Transverse colon (tissue), 4 donors: ENCODE measurements around the gene RAMP3. TPM values are rescaled to one million over a fixed set of nuclear protein-coding genes. Genes with fewer than 3 reads are reported as not detected.

ENCODE experiments used
- DNase-seq: peaks from one replicate; pipeline ENCODE4 v3.0.0-alpha.2; 2019
- H3K27ac ChIP-seq, 4 donors: fragments of 200-600 bp; sonication (generic); 2 replicates each; pipeline ENCODE4 v1.5.1; 2016 to 2018; ENCODE audit warnings: inconsistent platforms in 4 of 4
- H3K27me3 ChIP-seq: fragments of 200-600 bp; sonication (generic); 2 replicates; pipeline ENCODE4 v1.5.1; 2017; ENCODE audit warnings: inconsistent platforms
- H3K36me3 ChIP-seq, 4 donors: fragments of 200-600 bp; sonication (generic); 2 replicates each; pipeline ENCODE4 v1.5.1; 2017 to 2019; ENCODE audit warnings: inconsistent platforms in 4 of 4
- H3K4me1 ChIP-seq, 4 donors: fragments of 200-600 bp; sonication (generic); 2 replicates each; pipeline ENCODE4 v1.5.1; 2017 to 2020; ENCODE audit warnings: inconsistent platforms in 4 of 4
- H3K4me3 ChIP-seq, 4 donors: fragments of 200-600 bp; sonication (generic); 1 replicate in 1 of 4; 2 replicates in 3 of 4; pipeline versions ENCODE4 v1.5.1 to v1.6.1; 2017 to 2019; ENCODE audit warnings: inconsistent platforms in 4 of 4
- H3K9me3 ChIP-seq, 2 donors: fragments of 200-600 bp; sonication (generic); 2 replicates each; pipeline ENCODE4 v1.5.1; 2017 to 2019; ENCODE audit warnings: inconsistent platforms in 2 of 2
- CTCF ChIP-seq, 5 experiments: fragments of 200-600 bp in 3 of 5; fragments of 450-650 bp in 2 of 5; sonication (generic) in 3 of 5; IDR thresholded peaks; 1 replicate in 2 of 5; 2 replicates in 3 of 5; pipeline ENCODE4 v1.5.1; 2016 to 2017; ENCODE audit warnings: antibody characterized with exemption in 5 of 5, inconsistent platforms in 3 of 5, mild to moderate bottlenecking in 2 of 5, moderate library complexity in 1 of 5
- EP300 ChIP-seq: sonication (generic); formaldehyde crosslinking; IDR thresholded peaks from one replicate; pipeline ENCODE4 v1.6.1; 2017; ENCODE audit warnings: antibody characterized with exemption, low read depth
- POLR2A ChIP-seq: fragments of 450-650 bp; IDR thresholded peaks from one replicate; pipeline ENCODE4 v1.6.1; 2016; ENCODE audit warnings: antibody characterized with exemption, mild to moderate bottlenecking, moderate library complexity
- POLR2AphosphoS5 ChIP-seq, 3 donors: sonication (generic); formaldehyde crosslinking; IDR thresholded peaks; one replicate each; pipeline ENCODE4 v1.6.1; 2016; ENCODE audit warnings: antibody characterized with exemption in 3 of 3
- WGBS, 2 donors: methylation state at CpG; one replicate each; pipeline ENCODE4 v1.1.5; 2018; ENCODE audit warnings: low coverage in 1 of 2; 5-methylcytosine and 5-hydroxymethylcytosine counted together
- in situ Hi-C, 4 donors: fragments of 200-750 bp; cut with MboI; loops; one replicate each; pipeline versions ENCODE4 v1.15.0 to v1.15.1; 2017; ENCODE audit warnings: low sequenced_read_pairs in 3 of 4, low pct_ligation_motif_present in 1 of 4, low pct_unique_long_range_greater_than_20kb in 1 of 4
- intact Hi-C: fragments of 100-400 bp; cut with DNase I; formaldehyde crosslinking; loops from one replicate; pipeline ENCODE4 v1.15.1; 2023; ENCODE audit warnings: low total_unique reads
- total RNA-seq, 4 donors: library from RNA; depleted of rRNA; stranded (reverse); fragments of >200 nt; gene quantifications; one replicate each; pipeline ENCODE4 v1.1.0, GENCODE V29; 2016

Gene RAMP3
- total RNA-seq, 4 donors from 2014 or later = 6.4 to 25.1 (median 15.2) TPM

- H3K27ac ChIP-seq = no peak overlapping the region
- no peaks in the 10 kb centered on the region for H3K9me3 ChIP-seq
- H3K4me3 ChIP-seq = no peak overlapping the region
- no peaks in the 10 kb centered on the region for H3K36me3 ChIP-seq
- intact Hi-C loops = no loop called here
- 59% methylated on average over 8 of the region's 8 CpGs; no CpG with 5 or more reads in 1 of the 2 donors for WGBS, 2 donors
- H3K4me1 ChIP-seq = no peaks in the 10 kb centered on the region
- no peaks in the 10 kb centered on the region for H3K27me3 ChIP-seq
- in situ Hi-C loops = no loop called here
- TF ChIP-seq POLR2A = no peak
- TF ChIP-seq EP300 = no peak
- TF ChIP-seq CTCF (IDR thresholded peaks at IDR 0.05) = no peak
- no peak for TF ChIP-seq POLR2AphosphoS5 (IDR thresholded peaks at IDR 0.05)
- DNase-seq = no peak
Measured at GRCh38 chr7:45229156-45229920, 71.7 kb downstream of the RAMP3 start.

- 44 to 63% methylated on average over 6 of the region's 6 CpGs for WGBS, 2 donors
- no peaks in the 10 kb centered on the region for H3K9me3 ChIP-seq
Measured at GRCh38 chr7:45230083-45230482, 72.5 kb downstream of the RAMP3 start.

DNA sequence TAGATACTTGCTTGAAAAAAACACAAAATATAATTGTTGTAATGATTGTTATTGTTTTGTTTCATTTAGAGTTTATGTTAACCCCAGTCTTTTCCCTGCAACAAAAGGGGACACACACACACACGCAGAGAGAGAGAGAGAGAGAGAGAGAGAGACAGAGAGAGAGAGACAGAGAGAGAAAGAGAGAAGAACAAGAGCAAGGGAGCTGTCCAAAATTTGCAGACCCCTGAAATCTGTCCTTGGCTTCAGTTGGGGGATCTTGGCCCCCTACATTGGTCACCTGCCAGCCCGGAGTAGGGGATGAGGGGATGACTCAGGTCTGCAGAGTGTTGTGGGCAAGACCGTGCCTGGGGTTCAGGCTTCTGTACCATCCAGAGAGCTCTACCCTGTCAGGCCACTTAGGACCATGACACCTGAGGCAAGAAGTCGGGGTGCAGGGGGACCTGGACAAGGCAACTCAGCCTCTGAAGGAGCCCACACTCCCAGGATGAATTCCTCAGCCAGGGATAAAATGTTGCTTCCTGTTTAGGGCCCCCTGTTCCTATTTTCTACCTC, 73.1 kb downstream of the RAMP3 start:
- Histone ChIP-seq H3K4me3 (no peak overlapping the region), H3K36me3 (no peaks in the 10 kb centered on the region), H3K4me1 (no peaks in the 10 kb centered on the region), H3K27ac (no peak overlapping the region), H3K9me3 (no peaks in the 10 kb centered on the region), H3K27me3 (peaks cover 3% of the 10 kb centered on the region)
- intact Hi-C loops = no loop called here
- no peak for DNase-seq
- TF ChIP-seq CTCF (IDR thresholded peaks at IDR 0.05) (no peak), POLR2A (no peak), POLR2AphosphoS5 (IDR thresholded peaks at IDR 0.05) (no peak), EP300 (no peak)
- 17 to 58% methylated on average over 1 to 4 of the region's 4 CpGs for WGBS, 2 donors
- in situ Hi-C loops = no loop called here

More at GRCh38 chr7:45230083-45230482, 72.5 kb downstream of the RAMP3 start:
- H3K27me3 ChIP-seq = no peaks in the 10 kb centered on the region
- intact Hi-C loops (no loop called here), in situ Hi-C loops (no loop called here)
- DNase-seq = no peak
- H3K36me3 ChIP-seq = no peaks in the 10 kb centered on the region
- H3K27ac ChIP-seq = no peak overlapping the region
- TF ChIP-seq CTCF (IDR thresholded peaks at IDR 0.05) (no peak), POLR2AphosphoS5 (IDR thresholded peaks at IDR 0.05) (no peak), EP300 (no peak), POLR2A (no peak)
- no peaks in the 10 kb centered on the region for H3K4me1 ChIP-seq
- no peak overlapping the region for H3K4me3 ChIP-seq

DNA sequence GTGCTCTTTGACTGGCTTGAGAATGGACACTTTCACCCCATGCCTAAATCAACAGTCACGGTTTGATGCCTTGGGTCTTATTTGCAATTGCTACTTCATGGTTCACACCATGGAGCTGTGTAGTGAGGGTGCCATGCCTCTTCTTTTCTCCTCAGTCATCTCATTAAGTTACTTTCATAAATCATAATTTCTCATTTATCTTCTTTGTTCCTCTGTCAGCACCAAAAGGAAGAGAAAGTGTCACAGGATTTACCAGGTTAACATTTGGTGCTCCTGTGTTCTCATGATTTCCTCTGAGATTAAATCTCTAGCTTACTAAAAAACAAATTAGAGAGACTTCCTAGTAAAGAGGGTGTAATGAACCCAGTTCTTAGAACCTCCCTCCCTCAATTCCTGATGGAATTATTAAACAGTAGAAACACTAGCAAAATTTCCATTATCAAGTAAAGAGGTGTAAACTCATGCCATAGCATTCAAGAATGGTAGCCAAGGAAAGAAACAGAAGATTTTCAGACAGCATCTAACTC, 75.7 kb downstream of the RAMP3 start:
- Histone ChIP-seq H3K27ac (no peak overlapping the region), H3K27me3 (peaks cover 17% of the 10 kb centered on the region), H3K9me3 (no peaks in the 10 kb centered on the region), H3K36me3 (no peaks in the 10 kb centered on the region), H3K4me3 (no peak overlapping the region), H3K4me1 (no peaks in the 10 kb centered on the region)
- 33 to 54% methylated on average over 1 of the region's 1 CpG for WGBS, 2 donors
- intact Hi-C loops (no loop called here), in situ Hi-C loops (no loop called here)
- TF ChIP-seq EP300 = no peak
- no peak for DNase-seq

Other genes with a start within 250 kb of the RAMP3 start
- 1 to 10 TPM; 2.5 to 8.3 (median 6.4) TPM for gene MYO1G, start 178.8 kb upstream of the RAMP3 start, total RNA-seq
- gene CCM2, start 157.6 kb upstream of the RAMP3 start, total RNA-seq = 10 to 100 TPM; 40.4 to 76.4 (median 47.8) TPM
- gene NACAD, start 68.8 kb upstream of the RAMP3 start, total RNA-seq = 1 to 10 TPM; 1.1 to 5.2 (median 2.0) TPM
- gene TBRG4, start 46.1 kb upstream of the RAMP3 start, total RNA-seq = 100 to 1,000 TPM in 3 of 4 donors, 10 to 100 TPM in 1; 83.4 to 140 (median 105) TPM